Activated CD8-positive, alpha-beta memory T cell treated with anti-CD3 and anti-CD28 coated beads, Interleukin-2, amount 50 U/mL, for 24 hours (primary cell): Measurements from ENCODE around the gene RERE.

Source experiments
- DNase-seq: peaks from one replicate; pipeline ENCODE4 v3.0.0-alpha.2; 2020; ENCODE audit errors: extremely low read depth

The RERE gene

DNA sequence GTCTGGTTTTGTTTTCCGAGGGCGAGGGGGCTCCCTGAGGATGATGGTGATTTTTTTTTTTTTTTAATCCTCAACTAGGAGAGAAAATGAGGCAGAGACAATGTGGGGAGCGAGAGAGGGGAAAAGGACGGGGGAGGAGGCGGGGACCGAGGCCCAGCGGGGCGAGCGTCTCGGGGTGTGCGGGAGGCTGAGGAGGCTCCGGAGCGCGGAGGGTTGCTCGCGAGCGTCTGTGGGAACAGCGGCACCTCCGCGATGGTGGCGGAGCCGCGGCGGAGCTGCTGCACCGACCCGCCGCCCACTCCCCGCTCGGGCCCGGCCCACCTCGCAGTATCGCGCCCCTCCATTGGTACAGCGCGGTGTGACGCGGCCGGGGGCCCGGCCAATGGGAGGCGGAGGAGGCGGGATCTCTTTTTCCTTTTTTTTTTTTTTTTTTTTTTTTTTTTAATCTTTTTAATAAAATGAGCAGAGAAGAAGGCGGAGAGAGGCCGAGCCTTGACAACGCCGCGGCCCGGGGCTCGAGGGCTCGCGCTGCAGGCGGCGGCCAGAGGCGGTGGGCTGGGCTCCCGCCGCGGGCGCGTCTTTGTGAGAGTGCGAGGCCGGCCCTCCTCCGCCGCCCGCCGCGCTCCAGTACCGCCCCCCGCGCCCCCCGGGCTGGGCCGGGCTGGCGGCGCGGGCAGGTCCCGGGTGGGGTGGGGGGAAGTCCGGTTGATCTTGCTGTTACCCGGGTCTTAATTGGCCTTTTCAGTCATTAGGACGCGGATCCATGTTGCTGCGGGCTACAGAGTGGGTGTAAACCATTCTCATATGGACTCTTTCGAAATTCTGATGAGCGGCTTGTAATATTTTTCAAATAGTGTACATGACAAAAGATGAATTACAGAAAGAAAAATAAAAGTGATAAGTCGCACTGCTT is at the start of gene RERE:
Gene RERE, minus strand, starts transcription at position 229 of the 913 bp plus-strand sequence.
- DNase-seq = peak; percentile 85

- no peak for DNase-seq
Measured at GRCh38 chr1:8866792-8867415, 49.5 kb upstream of the RERE start.

- no peak for DNase-seq
Measured at GRCh38 chr1:8866173-8866791, 48.8 kb upstream of the RERE start.

DNA sequence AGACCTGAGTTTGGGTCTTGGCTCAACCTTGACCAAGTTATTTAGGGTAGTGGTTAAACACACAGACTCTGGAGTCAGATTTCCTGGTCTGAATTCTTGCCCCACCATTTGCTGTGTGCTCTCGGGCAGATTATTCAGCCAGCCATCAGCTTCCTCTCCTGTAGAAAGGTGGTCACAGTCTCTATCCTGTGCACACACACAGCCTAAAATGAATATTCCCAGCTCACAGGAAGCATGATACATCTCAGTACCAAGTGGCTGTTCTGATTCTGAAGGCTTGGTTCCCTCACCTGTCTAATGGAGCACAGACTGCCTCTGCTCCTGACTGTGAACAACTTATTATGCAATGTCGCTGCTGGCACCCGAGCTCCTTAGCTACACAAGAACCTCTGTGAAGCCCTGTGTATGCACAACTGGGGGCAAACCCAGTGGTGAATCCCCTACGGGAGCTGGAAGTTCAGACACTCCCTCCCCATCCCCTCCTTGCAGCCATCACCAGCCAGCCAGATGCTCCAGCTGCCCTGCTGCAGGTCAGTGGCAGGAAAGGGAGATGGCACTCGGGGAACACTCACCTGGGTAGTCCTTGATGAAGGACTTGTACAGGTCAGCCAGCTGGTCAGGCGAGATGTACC is 47.4 kb upstream of the RERE start:
- no peak for DNase-seq

GRCh38 chr1:8863794-8864233 is 46.4 kb upstream of the RERE start:
- DNase-seq = no peak

- no peak for DNase-seq
Measured at GRCh38 chr1:8863138-8863537, 45.7 kb upstream of the RERE start.

DNA sequence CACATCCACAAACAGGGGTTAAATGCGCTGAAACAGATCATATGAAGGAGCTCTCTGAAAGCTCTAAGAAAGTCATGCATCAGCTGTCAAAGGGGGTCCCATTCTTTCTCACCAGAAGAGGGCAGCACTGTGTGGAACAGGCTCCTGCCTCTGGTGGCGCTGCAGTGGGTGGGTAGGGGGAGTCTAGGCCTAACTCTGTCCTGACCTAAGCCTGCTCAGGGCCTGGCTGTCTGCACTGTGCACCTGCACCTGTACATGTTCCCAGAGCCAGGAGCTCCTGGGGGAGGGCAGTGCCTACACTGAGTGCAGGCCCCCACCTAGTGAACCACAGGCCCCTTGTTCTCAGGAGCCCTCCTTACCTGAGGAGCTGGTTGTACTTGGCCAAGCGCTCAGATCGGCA is 45.1 kb upstream of the RERE start:
- no peak for DNase-seq

DNA sequence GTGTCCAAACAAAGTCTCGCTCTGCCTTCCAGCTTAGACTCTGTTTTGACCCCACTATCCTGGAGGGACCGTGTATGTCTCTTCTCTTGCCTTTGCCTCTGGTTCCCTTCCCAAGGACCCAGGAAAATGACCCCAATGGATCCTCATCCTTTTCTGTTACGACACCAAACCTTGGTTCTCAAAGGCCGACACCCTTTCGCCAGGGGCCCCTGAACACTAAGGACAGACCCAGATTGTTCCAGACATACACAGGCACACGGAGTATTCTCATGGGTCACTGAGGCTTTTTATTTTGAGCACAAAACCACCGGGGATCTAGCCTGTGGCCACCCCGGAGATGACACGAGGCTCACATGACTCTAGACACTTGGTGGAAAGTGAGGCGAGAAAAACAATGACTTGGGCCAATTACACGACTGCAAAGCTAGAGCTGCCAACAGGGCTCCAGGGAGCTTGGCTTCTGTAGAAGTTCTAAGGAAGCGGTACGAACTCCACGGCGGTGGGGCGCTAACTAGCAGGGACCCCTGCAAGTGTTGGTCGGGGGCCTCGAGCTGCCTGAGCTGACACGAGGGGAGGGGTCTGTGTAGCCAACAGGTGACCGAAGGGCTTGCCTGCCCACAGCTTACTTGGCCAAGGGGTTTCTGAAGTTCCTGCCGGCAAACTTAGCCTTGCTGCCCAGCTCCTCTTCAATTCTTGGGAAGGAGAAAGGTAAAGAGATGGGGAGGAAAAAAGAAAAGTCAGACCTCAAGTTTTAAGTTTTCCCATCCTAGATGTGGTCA is 43.5 kb upstream of the RERE start:
- no peak for DNase-seq

DNA sequence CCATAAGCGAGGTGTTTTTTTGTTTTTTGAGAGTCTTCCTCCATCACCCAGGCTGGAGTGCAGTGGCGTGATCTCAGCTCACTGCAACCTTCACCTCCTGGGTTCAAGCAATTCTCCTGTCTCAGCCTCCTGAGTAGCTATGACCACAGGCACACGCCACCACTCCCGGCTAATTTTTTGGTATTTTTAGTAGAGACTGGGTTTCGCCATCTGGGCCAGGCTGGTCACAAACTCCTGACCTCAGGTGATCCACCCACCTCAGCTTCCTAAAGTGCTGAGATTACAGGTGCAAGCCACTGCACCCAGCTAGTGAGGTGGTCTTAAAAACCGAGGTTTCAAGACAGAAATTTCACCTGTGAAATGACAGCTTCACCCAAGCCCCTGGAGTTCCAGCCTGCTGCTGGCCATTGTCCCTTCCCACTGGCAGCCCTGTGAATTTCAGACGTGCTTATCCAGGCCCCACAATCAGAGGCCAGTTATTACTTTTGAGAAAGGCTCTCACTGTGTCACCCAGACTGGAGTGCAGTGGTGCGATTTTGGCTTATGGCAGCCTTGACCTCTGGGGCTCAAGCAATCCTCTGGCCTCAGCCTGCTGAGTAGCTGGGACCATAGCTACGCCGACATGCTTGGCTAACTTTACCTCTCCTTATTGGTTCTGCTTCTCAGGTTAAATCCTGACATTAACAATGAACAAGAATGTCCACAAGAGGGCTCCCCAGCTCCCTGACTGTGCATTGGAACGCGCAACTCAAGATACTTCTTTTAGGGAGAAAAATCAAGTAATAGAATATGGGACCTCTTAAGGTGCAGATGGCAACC is 41.7 kb upstream of the RERE start:
- no peak for DNase-seq

DNA sequence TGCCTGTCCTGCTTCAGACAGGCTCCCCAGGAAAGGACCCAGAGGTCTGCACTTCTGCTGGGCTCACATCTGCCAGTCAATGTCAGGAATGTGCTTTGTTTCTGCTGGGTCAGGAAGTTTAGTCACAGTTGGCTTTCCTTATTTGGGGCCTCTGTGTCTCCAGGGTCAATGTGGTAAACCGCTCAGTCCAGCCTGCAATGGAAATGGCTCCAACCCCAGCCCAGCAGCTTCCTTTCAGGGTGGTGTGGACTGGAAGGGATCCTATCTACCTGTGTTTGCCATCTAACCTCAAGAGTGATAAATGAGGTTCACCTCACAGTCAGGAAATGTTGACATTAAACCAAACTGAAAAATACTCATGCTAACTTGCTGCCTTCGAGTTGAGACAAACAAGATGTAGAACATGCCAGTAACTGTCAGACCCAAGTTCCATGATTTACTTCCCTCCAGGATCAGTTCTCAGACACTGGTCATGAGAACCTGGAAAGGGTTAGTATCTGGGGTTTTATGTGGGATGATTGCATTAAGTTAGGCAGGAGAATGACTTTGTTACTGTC is 40.8 kb upstream of the RERE start:
- no peak for DNase-seq

- no peak for DNase-seq
Measured at GRCh38 chr1:8856689-8857412, 39.4 kb upstream of the RERE start.

- no peak for DNase-seq
Measured at GRCh38 chr1:8854240-8854639, 36.8 kb upstream of the RERE start.

DNA sequence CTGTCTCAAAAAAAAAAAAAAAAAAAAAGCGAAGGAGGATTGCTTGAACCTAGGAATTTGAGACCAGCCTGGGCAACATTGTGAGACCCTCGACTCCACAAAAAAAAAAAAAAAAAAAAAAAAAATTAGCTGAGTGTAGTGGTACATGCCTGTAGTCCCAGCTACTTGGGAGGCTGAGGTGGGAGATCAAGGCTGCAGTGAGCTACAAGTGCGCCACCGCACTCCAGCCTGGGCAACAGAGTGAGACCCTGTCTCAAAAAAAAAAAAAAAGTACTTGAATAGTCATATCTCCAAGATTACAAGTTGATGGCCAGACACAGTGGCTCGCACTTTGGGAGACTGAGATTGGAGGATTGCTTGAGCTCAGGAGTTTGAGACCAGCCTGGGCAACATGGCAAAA is 33.6 kb upstream of the RERE start:
- no peak for DNase-seq

DNA sequence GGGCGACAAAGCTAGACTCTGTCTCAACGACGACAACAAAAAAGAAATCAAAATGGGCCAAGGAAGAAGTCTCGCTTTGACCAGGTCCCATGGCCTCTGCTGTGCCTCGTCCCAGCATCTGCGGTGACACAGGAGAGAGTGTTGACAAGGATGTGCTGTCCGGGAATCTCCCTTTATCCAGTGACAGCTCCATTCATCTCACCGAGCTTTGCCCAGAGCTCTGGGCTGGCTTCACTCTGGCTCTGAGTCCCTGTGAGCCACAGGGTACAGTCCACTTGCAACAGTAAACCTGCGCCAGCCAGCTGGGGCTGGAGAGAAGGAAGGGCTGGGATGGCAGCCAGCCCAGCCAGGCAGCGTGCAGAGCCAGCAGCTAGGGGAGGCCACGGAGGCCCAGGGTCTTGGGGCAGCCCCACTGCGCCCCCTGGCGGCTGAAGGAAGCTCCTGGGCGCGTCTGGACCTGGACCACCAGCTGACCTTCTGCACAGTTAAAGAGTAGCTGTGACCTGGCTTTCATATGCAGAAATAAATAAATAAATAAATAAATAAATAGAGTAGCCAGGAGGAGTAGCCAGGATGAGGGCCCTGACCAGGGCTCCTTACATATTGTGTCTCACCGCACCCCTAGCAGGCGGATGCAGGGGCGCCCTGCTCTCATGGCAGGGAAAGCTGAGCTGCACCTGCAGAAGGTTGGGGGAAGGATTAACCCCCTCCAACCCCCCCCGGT is 31.4 kb upstream of the RERE start:
- DNase-seq = no peak

DNA sequence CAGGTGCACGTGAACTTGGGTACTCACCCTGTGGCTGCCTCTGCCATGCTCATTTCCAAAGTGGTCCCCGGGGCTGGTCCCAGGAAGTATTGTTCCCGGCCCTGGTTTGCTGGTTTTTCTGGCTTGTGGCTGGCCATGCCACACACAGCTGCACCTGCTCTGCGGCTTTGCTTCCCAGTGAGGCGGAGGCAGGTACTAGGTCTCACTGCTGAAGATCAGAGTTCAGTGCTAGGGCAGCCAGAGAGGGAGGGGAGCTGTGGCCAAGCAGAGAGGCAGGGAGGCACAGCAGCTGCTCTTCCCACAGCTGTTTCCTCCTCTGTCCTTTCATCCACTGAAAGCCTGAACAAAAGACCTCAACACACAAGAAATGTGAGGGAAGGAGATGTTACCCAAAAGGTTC is 30.6 kb upstream of the RERE start:
- no peak for DNase-seq

GRCh38 chr1:8846263-8846662 is 28.8 kb upstream of the RERE start:
- DNase-seq = no peak

DNA sequence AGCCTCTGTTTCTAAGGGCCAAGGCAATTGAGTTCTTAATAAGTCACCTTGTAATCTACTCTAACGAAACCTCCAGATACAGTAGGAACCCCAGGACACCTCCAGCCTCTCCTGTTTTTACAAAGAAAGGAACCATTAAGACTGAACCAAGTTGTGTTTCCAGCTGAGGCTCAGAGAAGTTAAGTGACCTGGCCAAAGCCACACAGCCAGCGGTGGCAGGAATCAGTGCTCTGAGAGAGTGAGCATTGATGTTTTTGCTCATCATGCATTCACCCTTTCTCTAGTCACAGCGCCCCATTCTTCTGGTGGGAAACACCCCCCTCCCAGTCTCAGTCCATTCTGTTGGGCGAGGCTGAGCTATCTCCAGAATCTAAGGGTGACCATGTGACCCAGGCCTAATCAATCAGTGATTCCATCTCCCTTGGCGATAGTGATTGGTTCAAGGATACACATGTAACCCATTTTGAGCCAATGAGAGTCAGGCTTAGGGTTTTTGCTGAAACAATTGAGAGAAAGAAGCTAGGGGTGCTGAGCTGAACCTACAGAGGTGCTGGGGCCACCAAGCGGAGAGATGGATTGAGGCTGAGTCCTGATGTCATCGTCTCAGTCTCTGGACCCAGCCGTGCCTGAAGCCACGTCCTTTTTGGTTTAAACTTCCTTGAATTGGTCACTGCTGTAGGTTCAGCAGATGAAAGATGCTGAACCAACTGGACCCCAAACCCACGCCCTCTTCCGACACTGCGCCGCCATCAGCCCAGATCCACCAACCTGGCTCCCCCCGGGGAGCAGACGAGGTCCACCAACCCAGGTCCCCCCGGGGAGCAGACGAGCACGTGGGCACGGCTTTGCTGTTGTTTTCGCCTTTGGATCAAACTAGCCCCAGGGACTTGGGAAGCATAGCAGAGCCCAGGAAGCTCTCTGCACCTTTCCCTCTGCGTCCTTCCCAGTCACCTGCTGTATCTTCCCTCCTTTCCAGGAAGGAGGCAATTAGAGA is 28.0 kb upstream of the RERE start:
- DNase-seq = no peak

GRCh38 chr1:8844501-8845006 is 27.1 kb upstream of the RERE start:
- DNase-seq = no peak
